ENCODE data around the gene SKIL.

GRCh38 chr3:170426240-170426797 is 68.8 kb downstream of the SKIL start:
- TF ChIP-seq REST (IDR thresholded peaks at IDR 0.05; ENCODE audit: insufficient replicate concordance, low read depth) (no peak), CTCF (IDR thresholded peaks at IDR 0.05; ENCODE audit: insufficient read depth, low read length) (no peak), POLR2AphosphoS5 (IDR thresholded peaks at IDR 0.05; ENCODE audit: low read depth) (no peak)

Measured in HL-60 (cell line).